Effector memory CD8-positive, alpha-beta T cell (primary cell): ENCODE data around the gene SIL1.
"Not testable (repeated sequence)": the region's sequence is repeated elsewhere in the genome, so short reads cannot be mapped to it uniquely, and the experiment has no call there.

Experiments used
- ATAC-seq: fragments of 150-1000 bp; cut with Tn5 transposase; replicated peaks from 2 replicates; pipeline ENCODE4 v1.10.0; 2021; ENCODE audit warnings: mild to moderate bottlenecking, moderate library complexity
- DNase-seq, 3 experiments: peaks; one replicate each; pipeline ENCODE4 v3.0.0; 2021
- H3K27ac Mint-ChIP-seq, 2 donors: one replicate each; pipeline ENCODE4 v1.8.0; 2022; ENCODE audit warnings: mild to moderate bottlenecking in 2 of 2, mixed read lengths in 2 of 2, moderate library complexity in 2 of 2
- H3K27me3 Mint-ChIP-seq, 2 donors: one replicate each; pipeline ENCODE4 v1.8.0; 2022; ENCODE audit warnings: mixed read lengths in 2 of 2
- H3K36me3 Mint-ChIP-seq: one replicate; pipeline ENCODE4 v1.8.0; 2022; ENCODE audit warnings: mild to moderate bottlenecking, moderate library complexity, mixed read lengths; ENCODE audit not compliant: insufficient read depth
- H3K4me1 Mint-ChIP-seq, 2 donors: one replicate each; pipeline ENCODE4 v1.8.0; 2022; ENCODE audit warnings: low read depth in 2 of 2, mixed read lengths in 2 of 2
- H3K4me3 Mint-ChIP-seq, 2 donors: one replicate each; pipeline ENCODE4 v1.8.0; 2022; ENCODE audit warnings: mild to moderate bottlenecking in 2 of 2, mixed read lengths in 2 of 2, moderate library complexity in 2 of 2
- H3K9me3 Mint-ChIP-seq, 2 donors: one replicate each; pipeline ENCODE4 v1.8.0; 2022; ENCODE audit warnings: mixed read lengths in 2 of 2

SIL1 gene

DNA sequence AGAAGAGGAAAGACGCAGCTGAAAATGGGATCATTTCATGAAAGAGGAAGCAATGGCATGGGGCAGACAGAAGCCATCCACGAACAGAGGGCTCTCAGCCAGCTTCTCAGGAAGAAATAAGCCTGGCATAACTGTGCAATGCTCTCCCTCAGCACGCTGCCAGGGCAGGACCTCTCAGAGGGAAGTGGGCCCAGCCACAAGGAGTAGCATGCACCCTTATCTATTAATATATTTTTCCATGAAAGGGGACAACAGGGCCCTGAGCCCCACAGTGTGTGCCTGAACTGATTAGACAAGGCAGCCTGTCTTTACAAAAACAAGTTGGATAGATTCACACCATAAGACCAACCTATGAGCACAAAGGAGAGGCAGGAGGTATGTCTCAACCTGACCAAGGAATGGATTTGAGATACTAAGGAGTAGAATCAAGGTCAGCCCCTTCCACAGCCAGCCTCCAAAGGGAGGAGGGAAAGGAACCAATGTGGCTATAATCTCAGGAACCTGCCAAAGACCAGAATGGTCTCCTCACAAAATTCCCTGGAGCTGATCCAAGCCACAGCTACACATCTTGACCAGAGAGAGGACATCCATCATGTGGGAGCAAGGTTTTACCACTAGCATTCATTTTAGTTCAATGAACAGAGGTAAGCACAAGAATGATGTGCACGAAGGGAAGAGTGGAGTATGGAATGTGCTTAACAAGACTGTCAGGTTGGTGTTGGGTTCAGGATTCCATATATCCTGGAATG, 154.8 kb downstream of the SIL1 start:
- no peak overlapping the region for H3K27ac Mint-ChIP-seq
- H3K9me3 Mint-ChIP-seq: no peaks in the 10 kb centered on the region
- H3K4me3 Mint-ChIP-seq: no peak overlapping the region
- ATAC-seq (no peak), DNase-seq (no peak)
- H3K36me3 Mint-ChIP-seq: no peaks in the 10 kb centered on the region
- no peaks in the 10 kb centered on the region for H3K27me3 Mint-ChIP-seq
- no peaks in the 10 kb centered on the region for H3K4me1 Mint-ChIP-seq

DNA sequence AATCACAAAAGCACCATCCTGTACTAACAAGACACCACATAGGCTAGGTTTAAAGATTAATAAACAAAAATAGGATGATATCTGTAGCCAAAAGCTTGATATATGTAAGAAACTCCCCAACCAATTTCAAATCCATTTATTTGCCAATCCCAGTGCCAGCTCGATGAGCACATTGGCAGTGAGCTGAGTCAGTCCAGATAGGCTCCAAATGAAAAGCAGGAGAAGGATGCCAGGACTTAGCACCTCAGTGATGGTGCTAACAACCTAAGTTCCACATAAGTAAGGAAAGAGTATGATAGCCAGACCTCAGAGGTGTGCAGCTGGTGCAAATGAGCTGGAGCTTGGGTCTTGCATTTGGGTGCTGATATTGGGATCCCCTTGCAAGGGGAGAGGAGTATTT, 158.1 kb downstream of the SIL1 start:
- no peak for DNase-seq
- no peaks in the 10 kb centered on the region for H3K27me3 Mint-ChIP-seq
- ATAC-seq: no peak
- no peak overlapping the region for H3K4me3 Mint-ChIP-seq
- H3K36me3 Mint-ChIP-seq: no peaks in the 10 kb centered on the region
- H3K9me3 Mint-ChIP-seq: no peaks in the 10 kb centered on the region
- H3K27ac Mint-ChIP-seq: no peak overlapping the region
- no peaks in the 10 kb centered on the region for H3K4me1 Mint-ChIP-seq

- no peak for DNase-seq
- ATAC-seq: no peak
- no peak overlapping the region for H3K4me3 Mint-ChIP-seq
- H3K27me3 Mint-ChIP-seq: no peaks in the 10 kb centered on the region
- H3K9me3 Mint-ChIP-seq: peaks cover 0 to under 1% of the 10 kb centered on the region in 2 donors
- no peaks in the 10 kb centered on the region for H3K4me1 Mint-ChIP-seq
- H3K27ac Mint-ChIP-seq: no peak overlapping the region
- H3K36me3 Mint-ChIP-seq: no peaks in the 10 kb centered on the region
Measured at GRCh38 chr5:139038613-139039305, 159.4 kb downstream of the SIL1 start.

- H3K9me3 Mint-ChIP-seq: peaks cover 0 to 8% of the 10 kb centered on the region in 2 donors
- H3K4me1 Mint-ChIP-seq: no peaks in the 10 kb centered on the region
- H3K27ac Mint-ChIP-seq: no peak overlapping the region
- no peaks in the 10 kb centered on the region for H3K27me3 Mint-ChIP-seq
- DNase-seq (no peak), ATAC-seq (no peak)
- no peaks in the 10 kb centered on the region for H3K36me3 Mint-ChIP-seq
- H3K4me3 Mint-ChIP-seq: no peak overlapping the region
Measured at GRCh38 chr5:139037732-139038131, 160.4 kb downstream of the SIL1 start.

GRCh38 chr5:139036332-139036731, 161.8 kb downstream of the SIL1 start:
- not testable (repeated sequence) for H3K9me3 Mint-ChIP-seq, H3K4me1 Mint-ChIP-seq, ATAC-seq, H3K27me3 Mint-ChIP-seq, DNase-seq, H3K4me3 Mint-ChIP-seq, H3K36me3 Mint-ChIP-seq, H3K27ac Mint-ChIP-seq

- DNase-seq (no peak), ATAC-seq (no peak)
- no peaks in the 10 kb centered on the region for H3K27me3 Mint-ChIP-seq
- H3K27ac Mint-ChIP-seq: no peak overlapping the region
- H3K4me3 Mint-ChIP-seq: no peak overlapping the region
- peaks cover 0 to 5% of the 10 kb centered on the region in 2 donors for H3K4me1 Mint-ChIP-seq
- H3K36me3 Mint-ChIP-seq: peaks cover under 1% of the 10 kb centered on the region
- no peaks in the 10 kb centered on the region for H3K9me3 Mint-ChIP-seq
Measured at GRCh38 chr5:139027150-139027549, 171.0 kb downstream of the SIL1 start.

- DNase-seq (no peak), ATAC-seq (no peak)
- Mint-ChIP-seq H3K27me3 (no peaks in the 10 kb centered on the region), H3K4me1 (peaks cover 0 to 5% of the 10 kb centered on the region in 2 donors), H3K27ac (no peak overlapping the region), H3K36me3 (peaks cover 3% of the 10 kb centered on the region), H3K4me3 (no peak overlapping the region), H3K9me3 (no peaks in the 10 kb centered on the region)
Measured at GRCh38 chr5:139025651-139026050, 172.5 kb downstream of the SIL1 start.

DNA sequence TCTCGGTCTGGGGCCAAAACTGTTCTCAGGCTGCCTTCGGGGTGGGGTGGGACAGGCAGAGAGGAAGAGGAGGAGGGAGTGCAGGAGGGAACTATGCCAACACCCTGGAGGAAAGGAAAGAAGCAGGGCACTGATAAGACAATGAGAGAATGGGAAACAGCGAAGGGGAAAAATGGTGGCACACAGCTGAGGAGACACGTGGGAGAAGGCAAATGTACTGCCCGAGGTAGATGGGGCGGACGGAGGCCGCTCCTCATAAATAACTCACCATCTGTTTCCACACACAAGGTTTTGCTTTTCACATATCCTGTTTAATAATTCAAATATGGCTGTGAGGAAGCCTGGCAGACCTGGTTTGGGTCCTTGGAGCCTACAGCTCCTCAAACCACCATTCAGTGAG, 174.9 kb downstream of the SIL1 start:
- H3K4me3 Mint-ChIP-seq: no peak overlapping the region
- H3K4me1 Mint-ChIP-seq: peaks cover 0 to 5% of the 10 kb centered on the region in 2 donors
- peaks cover 3% of the 10 kb centered on the region for H3K36me3 Mint-ChIP-seq
- H3K27me3 Mint-ChIP-seq: no peaks in the 10 kb centered on the region
- no peak for ATAC-seq
- DNase-seq: no peak
- H3K9me3 Mint-ChIP-seq: no peaks in the 10 kb centered on the region
- H3K27ac Mint-ChIP-seq: no peak overlapping the region

GRCh38 chr5:139022528-139022927, 175.6 kb downstream of the SIL1 start:
- no peaks in the 10 kb centered on the region for H3K27me3 Mint-ChIP-seq
- peaks cover 0 to 3% of the 10 kb centered on the region in 2 donors for H3K4me1 Mint-ChIP-seq
- no peaks in the 10 kb centered on the region for H3K9me3 Mint-ChIP-seq
- DNase-seq: no peak
- H3K27ac Mint-ChIP-seq: peak overlapping the region in 1 of 2 donors; percentile 60
- no peak overlapping the region for H3K4me3 Mint-ChIP-seq
- H3K36me3 Mint-ChIP-seq: peaks cover 3% of the 10 kb centered on the region
- ATAC-seq: no peak

- ATAC-seq (no peak), DNase-seq (no peak)
- Mint-ChIP-seq H3K9me3 (no peaks in the 10 kb centered on the region), H3K4me1 (peaks cover 0 to 3% of the 10 kb centered on the region in 2 donors), H3K4me3 (no peak overlapping the region), H3K36me3 (peaks cover 3% of the 10 kb centered on the region), H3K27me3 (no peaks in the 10 kb centered on the region), H3K27ac (no peak overlapping the region)
Measured at GRCh38 chr5:139021346-139021745, 176.8 kb downstream of the SIL1 start.

GRCh38 chr5:139019880-139020279, 178.3 kb downstream of the SIL1 start:
- Mint-ChIP-seq H3K36me3 (peaks cover 3% of the 10 kb centered on the region), H3K27me3 (no peaks in the 10 kb centered on the region), H3K4me3 (no peak overlapping the region), H3K27ac (no peak overlapping the region), H3K4me1 (peaks cover 0 to 3% of the 10 kb centered on the region in 2 donors), H3K9me3 (no peaks in the 10 kb centered on the region)
- DNase-seq (no peak), ATAC-seq (no peak)

GRCh38 chr5:139019211-139019610, 179.0 kb downstream of the SIL1 start:
- Mint-ChIP-seq H3K27ac (no peak overlapping the region), H3K4me1 (peaks cover 0 to 3% of the 10 kb centered on the region in 2 donors), H3K4me3 (no peak overlapping the region), H3K27me3 (no peaks in the 10 kb centered on the region), H3K9me3 (no peaks in the 10 kb centered on the region), H3K36me3 (peaks cover 3% of the 10 kb centered on the region)
- no peak for DNase-seq
- ATAC-seq: no peak

DNA sequence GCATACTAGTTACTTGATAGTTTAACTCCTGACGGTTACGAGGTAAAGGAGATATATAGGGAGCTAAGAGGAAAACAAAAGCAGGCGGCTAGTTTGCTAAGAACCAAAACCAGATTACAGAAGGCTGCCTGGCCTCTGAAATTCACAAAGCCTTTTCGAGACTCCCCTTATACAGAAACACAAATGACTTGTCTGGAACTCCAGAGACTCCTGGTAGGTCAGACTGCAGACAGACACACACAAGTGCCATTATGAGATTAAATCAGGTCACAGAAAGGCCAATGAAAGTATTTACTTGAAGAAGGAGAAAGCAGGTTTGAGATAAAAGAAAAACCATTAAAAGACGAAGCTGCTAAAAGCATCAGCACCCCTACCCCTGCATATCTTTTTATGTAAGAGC, 180.5 kb downstream of the SIL1 start:
- no peak for DNase-seq
- Mint-ChIP-seq H3K4me1 (no peaks in the 10 kb centered on the region), H3K27me3 (no peaks in the 10 kb centered on the region), H3K9me3 (no peaks in the 10 kb centered on the region), H3K4me3 (no peak overlapping the region), H3K27ac (no peak overlapping the region), H3K36me3 (peaks cover 3% of the 10 kb centered on the region)
- ATAC-seq: no peak

DNA sequence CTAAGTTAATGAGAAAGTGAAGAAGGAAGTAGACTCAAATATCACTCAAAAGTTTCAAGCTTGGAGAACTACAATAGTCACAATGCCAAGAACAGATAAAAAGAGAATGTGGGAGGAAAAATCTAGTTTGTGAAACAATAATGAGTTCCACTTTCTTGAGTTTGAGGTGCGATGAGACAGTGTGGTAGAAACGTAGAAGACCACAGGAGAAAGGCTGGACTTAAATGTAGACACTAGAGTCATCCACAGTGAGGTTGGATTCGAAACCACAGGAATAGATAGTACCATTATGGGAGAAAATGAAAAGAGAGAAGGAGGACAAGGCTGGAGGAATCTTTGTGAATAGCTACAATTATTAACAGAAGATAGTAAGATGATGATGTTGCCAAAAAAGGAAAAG, 182.0 kb downstream of the SIL1 start:
- peaks cover 3 to 5% of the 10 kb centered on the region in 2 donors for H3K4me1 Mint-ChIP-seq

More for the DNA sequence above, 182.0 kb downstream of the SIL1 start:
- Mint-ChIP-seq H3K9me3 (no peaks in the 10 kb centered on the region), H3K36me3 (peaks cover 5% of the 10 kb centered on the region), H3K4me3 (no peak overlapping the region), H3K27ac (no peak overlapping the region), H3K27me3 (no peaks in the 10 kb centered on the region)
- ATAC-seq: no peak
- no peak for DNase-seq
